ENCODE results near the gene UNC5A.
A peak's percentile ranks its signal among the peaks of the same experiment; 100 is the strongest.

The UNC5A gene

GRCh38 chr5:176774216-176775171 is 35.9 kb upstream of the UNC5A start:
- peak; percentile 7 for DNase-seq (ENCODE audit: extremely low spot score)
- TF ChIP-seq SP1 (IDR thresholded peaks at IDR 0.05) (no peak), FOXA1 (IDR thresholded peaks at IDR 0.05) (no peak), CTBP1 (IDR thresholded peaks at IDR 0.05; ENCODE audit: borderline replicate concordance) (no peak), ZNF384 (IDR thresholded peaks at IDR 0.05) (no peak), SUZ12 (IDR thresholded peaks at IDR 0.05) (no peak), FOXK2 (IDR thresholded peaks at IDR 0.05) (no peak), ARNT (IDR thresholded peaks at IDR 0.05) (no peak), L3MBTL2 (conservative IDR thresholded peaks at IDR 0.05) (no peak), BHLHE40 (IDR thresholded peaks at IDR 0.05; ENCODE audit: borderline replicate concordance) (no peak), FOXM1 (IDR thresholded peaks at IDR 0.05; ENCODE audit: borderline replicate concordance) (no peak), HDGF (IDR thresholded peaks at IDR 0.05; ENCODE audit: borderline replicate concordance) (no peak)
- CTCF ChIA-PET: interaction anchor here (0.6 kb wide), 1 partner anchor 140 kb away, joined by 3 read pairs; no protein-coding TSS in a partner anchor
- POLR2A ChIA-PET: interaction anchor here (1.4 kb wide), 1 partner anchor 9 kb away, joined by 4 read pairs; no protein-coding TSS in a partner anchor

- TF ChIP-seq HDGF (IDR thresholded peaks at IDR 0.05; ENCODE audit: borderline replicate concordance) (no peak), SP1 (IDR thresholded peaks at IDR 0.05) (no peak), CTBP1 (IDR thresholded peaks at IDR 0.05; ENCODE audit: borderline replicate concordance) (no peak), FOXA1 (IDR thresholded peaks at IDR 0.05) (no peak), L3MBTL2 (conservative IDR thresholded peaks at IDR 0.05) (no peak), ELF4 (IDR thresholded peaks at IDR 0.05) (no peak), FOXK2 (IDR thresholded peaks at IDR 0.05) (no peak), BHLHE40 (IDR thresholded peaks at IDR 0.05; ENCODE audit: borderline replicate concordance) (no peak), NFRKB (IDR thresholded peaks at IDR 0.05) (no peak), ZNF384 (IDR thresholded peaks at IDR 0.05) (no peak), SUZ12 (IDR thresholded peaks at IDR 0.05) (no peak), ARNT (IDR thresholded peaks at IDR 0.05) (no peak), LEF1 (IDR thresholded peaks at IDR 0.05; ENCODE audit: borderline replicate concordance) (no peak), FOXM1 (IDR thresholded peaks at IDR 0.05; ENCODE audit: borderline replicate concordance) (no peak)
- CTCF ChIA-PET: no interaction called here
- POLR2A ChIA-PET: interaction anchor here (1.4 kb wide), 1 partner anchor 10 kb away, joined by 4 read pairs; no protein-coding TSS in a partner anchor
- no peak for DNase-seq (ENCODE audit: extremely low spot score)
Observed at GRCh38 chr5:176775409-176775808, 35.0 kb upstream of the UNC5A start.

GRCh38 chr5:176776141-176776865 is 34.1 kb upstream of the UNC5A start:
- DNase-seq (ENCODE audit: extremely low spot score): no peak
- TF ChIP-seq FOXM1 (IDR thresholded peaks at IDR 0.05; ENCODE audit: borderline replicate concordance) (no peak), ZNF384 (IDR thresholded peaks at IDR 0.05) (no peak), NFRKB (IDR thresholded peaks at IDR 0.05) (no peak), PKNOX1 (IDR thresholded peaks at IDR 0.05) (no peak), SUZ12 (IDR thresholded peaks at IDR 0.05) (no peak), L3MBTL2 (conservative IDR thresholded peaks at IDR 0.05) (no peak), ELF4 (IDR thresholded peaks at IDR 0.05) (no peak), HDGF (IDR thresholded peaks at IDR 0.05; ENCODE audit: borderline replicate concordance) (no peak), CTBP1 (IDR thresholded peaks at IDR 0.05; ENCODE audit: borderline replicate concordance) (no peak), BHLHE40 (IDR thresholded peaks at IDR 0.05; ENCODE audit: borderline replicate concordance) (no peak), ARNT (IDR thresholded peaks at IDR 0.05) (no peak), FOXK2 (IDR thresholded peaks at IDR 0.05) (no peak)
- POLR2A ChIA-PET: no interaction called here
- CTCF ChIA-PET: interaction anchor here (0.6 kb wide), 1 partner anchor 8 kb away, joined by 3 read pairs; no protein-coding TSS in a partner anchor

- TF ChIP-seq TARDBP (IDR thresholded peaks at IDR 0.05) (no peak), NFRKB (IDR thresholded peaks at IDR 0.05) (no peak), PKNOX1 (IDR thresholded peaks at IDR 0.05) (no peak), FOXK2 (IDR thresholded peaks at IDR 0.05) (no peak), SUZ12 (IDR thresholded peaks at IDR 0.05) (no peak), BHLHE40 (IDR thresholded peaks at IDR 0.05; ENCODE audit: borderline replicate concordance) (no peak), LEF1 (IDR thresholded peaks at IDR 0.05; ENCODE audit: borderline replicate concordance) (no peak), FOXM1 (IDR thresholded peaks at IDR 0.05; ENCODE audit: borderline replicate concordance) (no peak), ARNT (IDR thresholded peaks at IDR 0.05) (no peak), FOXA1 (IDR thresholded peaks at IDR 0.05) (no peak), ZNF384 (IDR thresholded peaks at IDR 0.05) (no peak), HDGF (IDR thresholded peaks at IDR 0.05; ENCODE audit: borderline replicate concordance) (no peak), L3MBTL2 (conservative IDR thresholded peaks at IDR 0.05) (no peak), CTBP1 (IDR thresholded peaks at IDR 0.05; ENCODE audit: borderline replicate concordance) (no peak)
- peak; percentile 2 for DNase-seq (ENCODE audit: extremely low spot score)
- POLR2A ChIA-PET: no interaction called here
- CTCF ChIA-PET: no interaction called here
Observed at GRCh38 chr5:176776916-176777315, 33.4 kb upstream of the UNC5A start.

GRCh38 chr5:176778921-176779465 is 31.4 kb upstream of the UNC5A start:
- TF ChIP-seq LEF1 (IDR thresholded peaks at IDR 0.05; ENCODE audit: borderline replicate concordance) (no peak), FOXM1 (IDR thresholded peaks at IDR 0.05; ENCODE audit: borderline replicate concordance) (no peak), SP1 (IDR thresholded peaks at IDR 0.05) (no peak), ARNT (IDR thresholded peaks at IDR 0.05) (no peak), BHLHE40 (IDR thresholded peaks at IDR 0.05; ENCODE audit: borderline replicate concordance) (no peak), TARDBP (IDR thresholded peaks at IDR 0.05) (no peak), FOXK2 (IDR thresholded peaks at IDR 0.05) (no peak), L3MBTL2 (conservative IDR thresholded peaks at IDR 0.05) (no peak), CTBP1 (IDR thresholded peaks at IDR 0.05; ENCODE audit: borderline replicate concordance) (no peak), ZNF384 (IDR thresholded peaks at IDR 0.05) (no peak), HDGF (IDR thresholded peaks at IDR 0.05; ENCODE audit: borderline replicate concordance) (no peak), FOXA1 (IDR thresholded peaks at IDR 0.05) (no peak), ELF4 (IDR thresholded peaks at IDR 0.05) (no peak), PKNOX1 (IDR thresholded peaks at IDR 0.05) (no peak), SUZ12 (IDR thresholded peaks at IDR 0.05) (no peak), NFRKB (IDR thresholded peaks at IDR 0.05) (no peak)
- DNase-seq (ENCODE audit: extremely low spot score): no peak
- POLR2A ChIA-PET: no interaction called here
- CTCF ChIA-PET: interaction anchor here (0.6 kb wide), 1 partner anchor 26 kb away, joined by 4 read pairs; no protein-coding TSS in a partner anchor

All from HEK293T (cell line).